GM12872 (cell line): ENCODE data around the gene THBS1.

ENCODE experiments used
- TF ChIP-seq, protein P1 (sequence below): IDR thresholded peaks from 3 replicates; pipeline ENCODE4 v1.5.1; 2011; ENCODE audit warnings: low read depth, mild to moderate bottlenecking, low read length, moderate library complexity; ENCODE audit not compliant: insufficient read depth

Gene THBS1

DNA sequence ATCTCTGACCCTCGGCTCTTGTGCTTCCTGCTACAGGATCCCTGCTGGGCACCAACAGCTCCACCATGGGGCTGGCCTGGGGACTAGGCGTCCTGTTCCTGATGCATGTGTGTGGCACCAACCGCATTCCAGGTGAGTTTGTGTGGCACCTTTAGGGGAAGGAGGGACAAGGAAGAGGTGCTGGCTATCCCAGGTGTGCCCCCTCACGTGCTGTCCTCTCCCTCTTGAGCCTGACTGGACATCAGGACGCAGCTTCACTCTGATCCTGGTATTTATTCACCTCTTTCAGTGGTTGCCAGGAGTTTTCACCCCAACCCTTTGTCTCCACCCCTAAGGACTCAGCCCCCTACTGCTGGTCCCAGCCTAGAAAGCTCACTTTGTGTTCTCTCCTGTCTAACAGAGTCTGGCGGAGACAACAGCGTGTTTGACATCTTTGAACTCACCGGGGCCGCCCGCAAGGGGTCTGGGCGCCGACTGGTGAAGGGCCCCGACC is 960 bp downstream of the THBS1 start:
- TF ChIP-seq, protein P1, sequence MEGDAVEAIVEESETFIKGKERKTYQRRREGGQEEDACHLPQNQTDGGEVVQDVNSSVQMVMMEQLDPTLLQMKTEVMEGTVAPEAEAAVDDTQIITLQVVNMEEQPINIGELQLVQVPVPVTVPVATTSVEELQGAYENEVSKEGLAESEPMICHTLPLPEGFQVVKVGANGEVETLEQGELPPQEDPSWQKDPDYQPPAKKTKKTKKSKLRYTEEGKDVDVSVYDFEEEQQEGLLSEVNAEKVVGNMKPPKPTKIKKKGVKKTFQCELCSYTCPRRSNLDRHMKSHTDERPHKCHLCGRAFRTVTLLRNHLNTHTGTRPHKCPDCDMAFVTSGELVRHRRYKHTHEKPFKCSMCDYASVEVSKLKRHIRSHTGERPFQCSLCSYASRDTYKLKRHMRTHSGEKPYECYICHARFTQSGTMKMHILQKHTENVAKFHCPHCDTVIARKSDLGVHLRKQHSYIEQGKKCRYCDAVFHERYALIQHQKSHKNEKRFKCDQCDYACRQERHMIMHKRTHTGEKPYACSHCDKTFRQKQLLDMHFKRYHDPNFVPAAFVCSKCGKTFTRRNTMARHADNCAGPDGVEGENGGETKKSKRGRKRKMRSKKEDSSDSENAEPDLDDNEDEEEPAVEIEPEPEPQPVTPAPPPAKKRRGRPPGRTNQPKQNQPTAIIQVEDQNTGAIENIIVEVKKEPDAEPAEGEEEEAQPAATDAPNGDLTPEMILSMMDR, result peak; percentile 24; the same call in 1 of the 3 replicates

DNA sequence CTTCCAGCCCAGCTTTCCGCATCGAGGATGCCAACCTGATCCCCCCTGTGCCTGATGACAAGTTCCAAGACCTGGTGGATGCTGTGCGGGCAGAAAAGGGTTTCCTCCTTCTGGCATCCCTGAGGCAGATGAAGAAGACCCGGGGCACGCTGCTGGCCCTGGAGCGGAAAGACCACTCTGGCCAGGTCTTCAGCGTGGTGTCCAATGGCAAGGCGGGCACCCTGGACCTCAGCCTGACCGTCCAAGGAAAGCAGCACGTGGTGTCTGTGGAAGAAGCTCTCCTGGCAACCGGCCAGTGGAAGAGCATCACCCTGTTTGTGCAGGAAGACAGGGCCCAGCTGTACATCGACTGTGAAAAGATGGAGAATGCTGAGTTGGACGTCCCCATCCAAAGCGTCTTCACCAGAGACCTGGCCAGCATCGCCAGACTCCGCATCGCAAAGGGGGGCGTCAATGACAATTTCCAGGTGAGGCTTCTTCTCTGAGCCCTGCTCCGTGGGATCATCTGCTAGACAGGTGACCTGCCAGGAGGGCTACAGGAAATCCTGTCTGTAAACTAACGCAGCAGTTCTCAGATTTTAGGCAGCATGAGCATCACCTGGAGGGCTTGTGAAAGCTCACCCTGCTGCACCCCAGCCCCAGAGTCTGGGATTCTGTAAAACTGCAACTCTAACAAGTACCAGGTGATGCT is 1.6 kb downstream of the THBS1 start:
- TF ChIP-seq, protein P1, result no peak

DNA sequence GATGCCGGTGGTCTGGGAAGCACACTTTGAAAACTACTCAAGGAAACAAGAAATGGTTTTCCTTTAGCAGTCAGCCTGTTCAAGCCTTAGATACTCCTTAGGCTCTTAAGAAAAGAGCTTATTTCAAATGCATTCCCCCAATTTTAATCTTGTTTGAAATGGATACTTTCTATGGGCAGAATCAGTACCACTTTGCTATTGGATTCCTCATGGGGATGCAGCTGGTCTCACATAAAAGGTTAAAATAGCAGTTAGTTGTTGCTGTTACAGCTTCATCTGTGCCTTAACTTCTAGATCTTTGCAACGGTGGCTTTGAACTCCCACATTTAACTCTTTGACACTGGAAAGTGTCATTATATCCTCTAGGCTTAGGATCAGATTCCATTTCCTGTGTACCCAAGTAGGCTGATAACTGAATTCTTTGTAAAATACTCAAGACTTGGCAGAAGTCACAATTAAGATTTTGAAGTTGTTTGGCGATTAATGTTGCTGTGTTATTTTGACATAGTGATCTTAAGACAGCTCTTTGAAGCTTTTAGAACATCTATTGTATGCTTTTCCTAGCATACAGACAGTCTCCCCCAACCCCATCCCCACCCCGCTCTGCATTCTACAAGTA is 2.2 kb downstream of the THBS1 start:
- TF ChIP-seq, protein P1, result no peak

DNA sequence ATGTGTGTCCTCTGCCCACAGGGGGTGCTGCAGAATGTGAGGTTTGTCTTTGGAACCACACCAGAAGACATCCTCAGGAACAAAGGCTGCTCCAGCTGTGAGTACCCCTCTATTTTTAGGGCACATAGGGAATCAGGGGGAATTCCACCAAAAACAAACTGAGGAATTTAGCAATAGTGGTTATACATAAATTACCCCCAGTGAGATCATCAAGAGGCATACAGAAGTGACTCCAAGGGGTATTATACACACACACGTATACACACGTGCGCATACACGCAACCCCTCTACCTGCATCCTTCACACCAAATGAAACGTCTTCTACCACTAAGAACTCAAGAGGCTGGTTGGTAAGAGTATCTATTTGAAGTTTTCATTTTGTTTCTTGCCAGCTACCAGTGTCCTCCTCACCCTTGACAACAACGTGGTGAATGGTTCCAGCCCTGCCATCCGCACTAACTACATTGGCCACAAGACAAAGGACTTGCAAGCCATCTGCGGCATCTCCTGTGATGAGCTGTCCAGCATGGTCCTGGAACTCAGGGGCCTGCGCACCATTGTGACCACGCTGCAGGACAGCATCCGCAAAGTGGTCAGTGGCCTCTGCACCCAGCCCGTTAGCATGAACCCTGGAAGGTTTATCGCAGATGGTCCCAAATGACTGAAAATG is 2.9 kb downstream of the THBS1 start:
- TF ChIP-seq, protein P1, result peak; percentile 40; the same call in 1 of the 3 replicates

DNA sequence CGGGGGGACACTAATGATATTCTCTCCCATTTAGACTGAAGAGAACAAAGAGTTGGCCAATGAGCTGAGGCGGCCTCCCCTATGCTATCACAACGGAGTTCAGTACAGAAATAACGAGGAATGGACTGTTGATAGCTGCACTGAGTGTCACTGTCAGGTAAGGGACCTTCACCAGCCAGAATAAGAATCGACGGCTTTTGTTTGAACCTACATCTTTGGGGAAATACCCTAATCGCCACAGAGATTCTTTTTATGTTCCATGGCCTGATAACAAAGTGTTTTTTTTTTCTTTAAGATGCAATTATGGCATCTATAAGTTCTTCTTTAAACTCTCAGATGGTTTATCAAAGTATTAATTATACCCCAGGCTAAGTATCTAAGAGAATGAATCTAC is 3.4 kb downstream of the THBS1 start:
- TF ChIP-seq, protein P1, result no peak

DNA sequence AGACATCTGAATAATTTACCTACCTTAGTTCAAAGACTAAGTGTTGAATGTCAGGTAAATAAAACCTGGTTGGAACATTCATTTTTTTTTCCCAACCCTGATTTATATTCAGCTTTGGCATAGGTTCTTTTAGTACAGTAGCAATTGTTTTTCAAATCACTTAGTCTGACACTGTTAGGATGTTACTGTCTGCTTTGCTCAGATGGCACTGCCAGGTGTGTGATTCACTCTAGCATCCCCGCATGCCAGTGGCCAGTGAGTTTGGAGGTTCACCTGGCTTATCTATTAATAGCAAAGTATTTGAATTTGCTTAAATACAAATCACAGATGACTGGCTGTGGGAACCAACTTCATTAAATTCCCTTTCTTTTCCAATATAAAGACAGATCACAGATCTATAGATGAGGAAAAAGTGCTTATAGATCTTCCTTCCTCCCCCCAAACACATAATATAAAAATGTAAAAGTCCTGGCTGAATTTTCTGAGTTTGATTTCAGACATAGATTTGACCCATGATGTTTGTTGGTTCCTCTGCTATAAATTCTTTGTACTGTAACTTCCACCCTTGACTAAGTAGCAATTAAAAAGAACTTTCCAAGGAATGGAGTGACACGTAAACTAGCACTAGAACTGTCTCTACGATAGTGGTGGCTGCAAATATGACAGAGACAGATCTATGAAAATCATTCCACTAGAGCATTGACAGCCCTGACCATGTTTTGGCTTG is 3.9 kb downstream of the THBS1 start:
- TF ChIP-seq, protein P1, result no peak

DNA sequence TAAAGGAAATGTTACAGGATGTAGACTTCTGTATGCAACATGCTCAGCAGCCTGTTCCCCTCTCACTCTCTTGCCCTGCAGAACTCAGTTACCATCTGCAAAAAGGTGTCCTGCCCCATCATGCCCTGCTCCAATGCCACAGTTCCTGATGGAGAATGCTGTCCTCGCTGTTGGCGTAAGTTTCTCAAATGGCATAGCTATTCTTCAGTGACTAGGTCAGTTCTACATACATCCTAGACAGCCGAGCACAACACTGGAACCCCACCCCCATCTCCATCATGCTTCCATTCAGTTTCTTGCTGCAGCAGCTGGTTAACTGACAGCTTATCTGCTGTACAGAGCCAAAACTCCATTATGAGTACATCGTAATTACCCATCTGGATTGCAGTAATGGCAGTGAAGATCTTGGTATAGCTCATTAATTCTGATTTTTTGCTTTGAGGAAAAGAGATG is 4.5 kb downstream of the THBS1 start:
- TF ChIP-seq, protein P1, result no peak
